ENCODE results near the gene SLMAP.

The SLMAP gene

GRCh38 chr3:57731311-57731710, 24.8 kb upstream of the SLMAP start:
- no peak for DNase-seq (ENCODE audit: low spot score)
- no peak for TF ChIP-seq CTCF (IDR thresholded peaks at IDR 0.05; ENCODE audit: borderline replicate concordance, control extremely low read depth, extremely low read depth, insufficient read depth, missing control alignments)
- in situ Hi-C loops (cut with MboI; ENCODE audit: low sequenced_read_pairs, unreplicated experiment), result no loop called here

- DNase-seq (ENCODE audit: low spot score), result no peak
- in situ Hi-C loops (cut with MboI; ENCODE audit: low sequenced_read_pairs, unreplicated experiment), result no loop called here
- no peak for TF ChIP-seq CTCF (IDR thresholded peaks at IDR 0.05; ENCODE audit: borderline replicate concordance, control extremely low read depth, extremely low read depth, insufficient read depth, missing control alignments)
Measured at GRCh38 chr3:57733790-57734189, 22.3 kb upstream of the SLMAP start.

- DNase-seq (ENCODE audit: low spot score), result no peak
- in situ Hi-C loops (cut with MboI; ENCODE audit: low sequenced_read_pairs, unreplicated experiment), result no loop called here
- no peak for TF ChIP-seq CTCF (IDR thresholded peaks at IDR 0.05; ENCODE audit: borderline replicate concordance, control extremely low read depth, extremely low read depth, insufficient read depth, missing control alignments)
Measured at GRCh38 chr3:57735405-57735804, 20.7 kb upstream of the SLMAP start.

GRCh38 chr3:57737840-57738239, 18.3 kb upstream of the SLMAP start:
- no peak for DNase-seq (ENCODE audit: low spot score)
- TF ChIP-seq CTCF (IDR thresholded peaks at IDR 0.05; ENCODE audit: borderline replicate concordance, control extremely low read depth, extremely low read depth, insufficient read depth, missing control alignments), result no peak
- in situ Hi-C loops (cut with MboI; ENCODE audit: low sequenced_read_pairs, unreplicated experiment), result no loop called here

- no peak for TF ChIP-seq CTCF (IDR thresholded peaks at IDR 0.05; ENCODE audit: borderline replicate concordance, control extremely low read depth, extremely low read depth, insufficient read depth, missing control alignments)
- DNase-seq (ENCODE audit: low spot score), result no peak
- in situ Hi-C loops (cut with MboI; ENCODE audit: low sequenced_read_pairs, unreplicated experiment), result no loop called here
Measured at GRCh38 chr3:57738391-57738790, 17.7 kb upstream of the SLMAP start.

- in situ Hi-C loops (cut with MboI; ENCODE audit: low sequenced_read_pairs, unreplicated experiment), result no loop called here
- TF ChIP-seq CTCF (IDR thresholded peaks at IDR 0.05; ENCODE audit: borderline replicate concordance, control extremely low read depth, extremely low read depth, insufficient read depth, missing control alignments), result no peak
- DNase-seq (ENCODE audit: low spot score), result no peak
Measured at GRCh38 chr3:57740027-57740426, 16.1 kb upstream of the SLMAP start.

GRCh38 chr3:57743496-57743895, 12.6 kb upstream of the SLMAP start:
- no peak for TF ChIP-seq CTCF (IDR thresholded peaks at IDR 0.05; ENCODE audit: borderline replicate concordance, control extremely low read depth, extremely low read depth, insufficient read depth, missing control alignments)
- no peak for DNase-seq (ENCODE audit: low spot score)
- in situ Hi-C loops (cut with MboI; ENCODE audit: low sequenced_read_pairs, unreplicated experiment), result no loop called here
